IPS DF 4.7 (cell line): ENCODE data around the gene SCYL1.
"Not testable (repeated sequence)": the region's sequence is repeated elsewhere in the genome, so short reads cannot be mapped to it uniquely, and the experiment has no call there.

ENCODE experiments used
- DNase-seq: peaks from one replicate; pipeline ENCODE4 v3.0.0-alpha.2; 2013; ENCODE audit warnings: low spot score; ENCODE audit errors: extremely low read depth

The SCYL1 gene

GRCh38 chr11:65553301-65554001 is 28.6 kb downstream of the SCYL1 start:
- no peak for DNase-seq

GRCh38 chr11:65554057-65554818 is 29.4 kb downstream of the SCYL1 start:
- DNase-seq: no peak

- no peak for DNase-seq
Observed at GRCh38 chr11:65554842-65555430, 30.1 kb downstream of the SCYL1 start.

DNA sequence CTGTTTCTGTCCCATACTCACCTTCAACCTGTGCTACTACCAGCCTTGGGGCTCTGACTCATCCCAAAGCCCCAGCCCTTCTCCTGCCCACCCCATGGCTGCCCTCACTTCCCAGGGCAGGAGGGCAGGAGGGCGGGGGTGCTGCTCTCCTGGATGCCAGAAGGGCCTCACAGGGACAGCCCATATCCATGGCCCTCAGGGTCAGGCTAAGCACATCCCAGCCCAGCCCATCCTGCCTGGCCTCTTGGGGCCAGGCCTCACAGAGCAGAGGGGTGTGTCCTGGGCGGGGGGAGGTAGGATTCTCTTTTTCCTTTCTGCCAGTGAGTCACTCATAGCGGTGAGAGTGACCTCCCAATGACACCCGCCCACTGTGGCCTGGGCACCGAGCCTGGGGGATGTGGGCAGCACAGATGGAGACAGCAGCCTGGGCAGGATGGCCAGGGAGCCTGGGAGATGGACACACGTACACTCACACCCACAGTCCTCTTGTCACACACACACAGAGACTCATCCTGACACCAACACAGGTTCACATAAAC is 30.9 kb downstream of the SCYL1 start:
- DNase-seq: no peak

DNA sequence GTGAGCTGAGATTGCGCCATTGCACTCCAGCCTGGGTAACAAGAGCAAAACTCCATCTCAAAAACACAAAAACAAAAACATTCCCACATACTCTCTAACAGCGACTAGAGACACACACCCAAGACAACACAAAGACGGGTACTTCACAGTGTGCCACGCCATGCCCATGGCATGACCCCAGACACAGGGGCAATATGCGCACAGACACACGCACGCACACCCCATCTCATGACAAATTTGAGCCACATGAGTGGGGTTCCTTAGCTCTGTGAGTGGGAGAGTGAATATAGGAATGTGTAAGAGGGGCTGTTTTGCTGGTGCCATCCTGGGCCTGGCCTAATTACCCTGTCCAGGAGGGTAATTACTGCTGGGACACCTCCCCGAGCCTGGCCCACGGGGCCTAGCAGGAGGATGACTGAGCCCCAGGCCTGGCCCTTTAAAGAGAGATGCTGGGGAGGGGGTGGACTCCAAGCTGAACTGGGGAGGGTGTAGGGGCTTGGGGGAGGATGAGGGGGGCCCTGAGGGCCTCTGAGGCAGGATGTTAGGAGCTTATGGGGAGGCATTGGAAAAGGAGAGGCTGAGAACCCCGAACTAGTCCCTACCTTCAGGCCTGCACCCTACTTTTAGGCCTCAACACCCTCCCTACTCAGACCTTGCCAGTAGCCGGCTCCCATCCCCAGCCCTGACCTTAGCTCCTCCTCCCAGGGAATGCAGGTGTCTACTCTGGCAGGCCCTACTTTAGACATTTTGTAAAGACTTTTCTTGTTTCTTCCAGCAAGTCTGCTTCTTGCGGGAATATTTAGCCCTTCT is 31.8 kb downstream of the SCYL1 start:
- no peak for DNase-seq

DNA sequence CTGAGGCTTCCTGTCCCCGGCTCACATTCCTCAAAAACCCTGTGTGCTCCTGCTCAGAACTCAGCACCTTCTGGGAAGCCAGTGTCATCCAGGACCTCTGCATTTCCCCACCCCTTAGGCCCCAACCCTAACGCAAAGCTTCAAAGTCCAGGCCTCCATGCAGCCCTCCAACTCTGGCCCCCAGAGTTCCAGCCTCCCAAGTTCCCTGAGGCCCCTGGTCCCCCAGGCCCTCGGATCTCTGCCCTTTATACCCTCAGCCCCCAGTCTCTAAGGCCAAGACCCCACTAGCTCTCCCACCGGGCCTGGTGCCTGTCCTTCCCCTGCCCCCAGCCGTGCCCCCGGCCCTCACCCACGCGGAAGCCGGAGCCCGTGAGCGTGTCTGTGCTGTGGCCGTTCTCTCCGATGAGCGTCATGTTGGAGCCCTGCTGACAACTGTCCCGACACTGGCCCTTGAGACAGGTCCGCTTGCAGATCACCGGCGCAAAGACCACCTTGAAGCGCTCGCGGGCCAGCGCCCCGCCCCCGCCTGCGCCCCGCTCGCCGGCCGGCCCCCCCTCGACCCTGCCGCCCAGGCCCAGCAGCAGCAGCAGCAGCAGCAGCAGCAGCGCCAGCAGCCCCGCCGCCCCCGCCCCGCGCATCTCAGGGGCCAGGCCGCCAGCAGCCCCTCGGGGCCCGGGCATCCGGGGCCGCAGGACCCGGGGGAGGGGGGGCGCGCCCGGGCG is 32.6 kb downstream of the SCYL1 start:
- no peak for DNase-seq

GRCh38 chr11:65558002-65558929 is 33.4 kb downstream of the SCYL1 start, which contains the start of gene LTBP3:
Gene LTBP3, minus strand, starts transcription at chr11:65558359. Its CDS starts 400 bp downstream, at chr11:65557959.
- no peak for DNase-seq

GRCh38 chr11:65558930-65559509 is 34.1 kb downstream of the SCYL1 start:
- DNase-seq: no peak

GRCh38 chr11:65559535-65559934 is 34.7 kb downstream of the SCYL1 start:
- no peak for DNase-seq

- no peak for DNase-seq
Observed at GRCh38 chr11:65559951-65560537, 35.2 kb downstream of the SCYL1 start.

DNA sequence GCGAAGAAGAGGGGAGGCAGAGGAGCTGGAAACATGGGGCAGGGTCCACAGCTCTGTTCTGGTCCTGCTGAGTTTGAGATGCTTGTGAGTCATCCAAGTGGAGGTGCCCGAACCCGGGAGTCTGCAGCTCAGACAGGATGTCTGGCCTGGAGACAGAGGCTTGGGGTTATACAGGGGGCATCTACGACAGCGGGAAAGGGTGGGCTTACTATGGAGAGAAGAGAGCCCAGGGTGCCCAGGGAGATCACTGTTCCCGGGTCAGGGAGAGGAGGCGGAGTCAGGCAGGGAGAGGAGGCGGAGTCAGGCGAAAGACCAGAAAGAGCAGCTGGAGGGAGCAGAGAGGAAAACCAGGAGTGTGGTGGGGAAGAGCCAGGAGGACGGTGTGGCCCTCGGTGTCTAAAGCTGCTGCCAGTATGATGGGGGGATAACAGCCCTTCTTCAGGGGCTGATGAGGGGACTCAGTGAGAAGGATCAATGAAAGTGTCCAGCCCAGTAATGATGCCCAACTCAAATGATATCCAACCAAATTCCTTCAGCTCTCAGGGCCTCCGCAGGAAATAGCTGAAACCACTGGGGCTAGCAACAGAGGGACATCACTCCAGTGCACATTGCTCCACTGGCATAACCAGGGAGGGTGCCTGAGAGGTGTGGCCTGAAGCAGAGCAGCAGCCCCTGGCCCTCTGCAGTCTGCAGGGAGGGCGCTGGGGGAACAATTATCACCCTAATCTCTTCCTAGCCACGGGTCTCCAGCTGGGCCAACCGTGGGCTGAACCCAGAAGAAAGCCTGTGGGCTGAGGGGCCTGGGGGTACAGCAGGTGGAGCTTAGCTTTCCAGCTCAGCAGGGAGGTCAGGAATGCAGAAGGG is 35.9 kb downstream of the SCYL1 start:
- no peak for DNase-seq

- DNase-seq: no peak
Observed at GRCh38 chr11:65562020-65562419, 37.1 kb downstream of the SCYL1 start.

DNA sequence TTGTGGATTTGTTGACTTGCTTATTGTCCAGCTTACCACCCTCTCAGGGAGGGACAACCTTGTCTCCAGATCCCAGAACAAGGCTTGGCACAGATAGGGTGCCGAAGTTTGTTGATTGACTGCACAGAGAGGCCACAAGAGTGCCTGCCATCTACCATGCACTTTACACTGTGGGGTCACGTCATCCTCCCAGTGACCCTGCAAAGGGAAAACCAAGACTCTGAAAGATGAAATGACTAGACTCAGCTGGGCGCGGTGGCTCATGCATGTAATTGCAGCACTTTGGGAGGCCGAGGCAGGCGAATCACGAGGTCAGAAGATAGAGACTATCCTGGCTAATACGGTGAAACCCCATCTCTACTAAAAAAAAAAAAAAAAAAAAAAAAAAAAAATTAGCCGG is 37.9 kb downstream of the SCYL1 start:
- no peak for DNase-seq

- DNase-seq: no peak
Observed at GRCh38 chr11:65563601-65564000, 38.7 kb downstream of the SCYL1 start.

- not testable (repeated sequence) for DNase-seq
Observed at GRCh38 chr11:65564879-65565559, 40.1 kb downstream of the SCYL1 start.

DNA sequence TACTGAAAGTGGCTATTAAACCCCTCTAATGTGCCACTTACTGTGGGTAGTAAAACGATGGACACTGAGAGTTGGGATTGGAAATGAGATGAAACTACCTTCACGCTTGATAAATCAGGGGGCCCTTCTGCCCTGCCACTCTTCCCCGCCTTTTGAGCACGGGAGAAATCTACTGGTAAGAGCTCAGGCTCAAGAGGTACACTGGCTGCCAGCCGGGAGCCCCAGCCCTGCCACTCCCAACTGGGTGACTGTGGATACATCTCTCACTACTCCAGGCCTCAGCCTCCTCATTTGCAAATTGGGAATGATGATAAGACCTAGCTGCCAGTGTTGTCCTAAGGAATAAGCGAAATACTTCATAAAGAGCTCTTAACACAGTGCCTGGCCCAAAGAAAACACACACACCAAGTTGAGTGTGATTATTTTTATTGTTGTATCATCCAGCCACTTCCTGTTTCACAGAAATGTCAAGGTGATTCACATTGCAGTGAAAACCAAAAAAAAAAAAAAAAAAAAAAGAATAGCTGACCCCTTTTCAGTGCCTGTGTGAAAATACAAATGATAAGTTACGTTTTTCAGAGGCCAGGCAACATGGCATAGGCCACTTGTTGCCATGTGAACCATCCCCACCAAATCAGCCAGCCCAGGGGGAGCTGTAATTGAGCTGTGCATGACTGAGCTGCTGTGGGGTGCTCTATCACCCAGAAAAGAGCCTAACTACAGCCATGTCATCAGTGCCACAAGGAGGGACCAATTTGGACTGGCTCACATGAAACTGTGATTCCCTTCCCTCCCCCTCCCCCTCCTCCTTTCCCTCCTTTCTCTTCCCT is 41.0 kb downstream of the SCYL1 start:
- no peak for DNase-seq
